ACC112 (cell line): ENCODE results near the gene VPS16.

ENCODE experiments used
- H2AFZ ChIP-seq: fragments of 200-600 bp; sonication (generic); one replicate; pipeline ENCODE4 v1.6.0; 2017; ENCODE audit warnings: antibody characterized with exemption, low read length; ENCODE audit not compliant: unreplicated experiment
- H3K27ac ChIP-seq: fragments of 200-600 bp; sonication (generic); 2 replicates; pipeline ENCODE4 v1.5.1; 2014; ENCODE audit warnings: low read depth, mild to moderate bottlenecking, antibody characterized with exemption, low read length, moderate library complexity
- H3K27me3 ChIP-seq: fragments of 200-600 bp; sonication (generic); 2 replicates; pipeline ENCODE4 v1.6.1; 2014; ENCODE audit warnings: mild to moderate bottlenecking, antibody characterized with exemption, low read length, moderate library complexity, mixed read lengths; ENCODE audit not compliant: insufficient read depth
- H3K36me3 ChIP-seq: fragments of 200-600 bp; sonication (generic); 2 replicates; pipeline ENCODE4 v1.6.1; 2016; ENCODE audit warnings: mild to moderate bottlenecking, antibody characterized with exemption, low read length, moderate library complexity, mixed read lengths; ENCODE audit not compliant: insufficient read depth
- H3K4me1 ChIP-seq: fragments of 200-600 bp; sonication (generic); one replicate; pipeline ENCODE4 v1.6.1; 2016; ENCODE audit warnings: low read length, mixed read lengths; ENCODE audit not compliant: insufficient read depth, unreplicated experiment, control insufficient read depth
- H3K4me3 ChIP-seq: fragments of 200-600 bp; sonication (generic); 2 replicates; pipeline ENCODE4 v1.5.1; 2014; ENCODE audit warnings: mild to moderate bottlenecking, low read depth, low read length
- H3K79me2 ChIP-seq: fragments of 200-600 bp; sonication (generic); one replicate; pipeline ENCODE4 v1.6.0; 2016; ENCODE audit warnings: low read length; ENCODE audit not compliant: control insufficient read depth, unreplicated experiment, insufficient read depth

Gene VPS16

GRCh38 chr20:2799271-2799670, 41.3 kb upstream of the VPS16 start:
- Histone ChIP-seq H3K4me3 (peak overlapping the region; percentile 68; the same call in 1 of the 2 replicates), H3K36me3 (no peaks in the 10 kb centered on the region), H3K27me3 (peaks cover 61% of the 10 kb centered on the region), H3K27ac (no peak overlapping the region), H2AFZ (no peak overlapping the region), H3K79me2 (no peaks in the 10 kb centered on the region), H3K4me1 (no peaks in the 10 kb centered on the region)

GRCh38 chr20:2799688-2800520, 40.6 kb upstream of the VPS16 start:
- H3K36me3 ChIP-seq: no peaks in the 10 kb centered on the region
- H3K27me3 ChIP-seq: peaks cover 61% of the 10 kb centered on the region
- no peaks in the 10 kb centered on the region for H3K4me1 ChIP-seq
- peak overlapping the region; percentile 68 for H3K4me3 ChIP-seq
- H3K27ac ChIP-seq: no peak overlapping the region
- H3K79me2 ChIP-seq: no peaks in the 10 kb centered on the region
- no peak overlapping the region for H2AFZ ChIP-seq

GRCh38 chr20:2800521-2801285, 39.8 kb upstream of the VPS16 start, which contains the start of gene CPXM1:
Gene CPXM1 (minus strand): TSS chr20:2800627. CDS start chr20:2800572, 55 bp downstream.
- H3K36me3 ChIP-seq: no peaks in the 10 kb centered on the region
- peak within 1 kb of the TSS; percentile 68 for H3K4me3 ChIP-seq
- no peaks in the 10 kb centered on the region for H3K79me2 ChIP-seq
- peaks cover 61% of the 10 kb centered on the region for H3K27me3 ChIP-seq
- no peaks in the 10 kb centered on the region for H3K4me1 ChIP-seq
- H2AFZ ChIP-seq: no peak within 1 kb of the TSS
- H3K27ac ChIP-seq: no peak within 1 kb of the TSS

GRCh38 chr20:2801286-2801728, 39.2 kb upstream of the VPS16 start:
- Histone ChIP-seq H3K79me2 (no peaks in the 10 kb centered on the region), H3K4me3 (no peak overlapping the region), H3K27ac (no peak overlapping the region), H3K27me3 (peaks cover 65% of the 10 kb centered on the region), H2AFZ (no peak overlapping the region), H3K4me1 (no peaks in the 10 kb centered on the region), H3K36me3 (no peaks in the 10 kb centered on the region)

GRCh38 chr20:2804041-2804828, 36.3 kb upstream of the VPS16 start:
- H3K4me1 ChIP-seq: no peaks in the 10 kb centered on the region
- no peak overlapping the region for H3K4me3 ChIP-seq
- H2AFZ ChIP-seq: no peak overlapping the region
- peaks cover 77% of the 10 kb centered on the region for H3K27me3 ChIP-seq
- no peaks in the 10 kb centered on the region for H3K79me2 ChIP-seq
- no peaks in the 10 kb centered on the region for H3K36me3 ChIP-seq
- no peak overlapping the region for H3K27ac ChIP-seq

GRCh38 chr20:2804852-2805688, 35.5 kb upstream of the VPS16 start:
- no peaks in the 10 kb centered on the region for H3K4me1 ChIP-seq
- no peak overlapping the region for H3K4me3 ChIP-seq
- no peaks in the 10 kb centered on the region for H3K36me3 ChIP-seq
- H3K79me2 ChIP-seq: no peaks in the 10 kb centered on the region
- no peak overlapping the region for H2AFZ ChIP-seq
- no peak overlapping the region for H3K27ac ChIP-seq
- peaks cover 68% of the 10 kb centered on the region for H3K27me3 ChIP-seq

DNA sequence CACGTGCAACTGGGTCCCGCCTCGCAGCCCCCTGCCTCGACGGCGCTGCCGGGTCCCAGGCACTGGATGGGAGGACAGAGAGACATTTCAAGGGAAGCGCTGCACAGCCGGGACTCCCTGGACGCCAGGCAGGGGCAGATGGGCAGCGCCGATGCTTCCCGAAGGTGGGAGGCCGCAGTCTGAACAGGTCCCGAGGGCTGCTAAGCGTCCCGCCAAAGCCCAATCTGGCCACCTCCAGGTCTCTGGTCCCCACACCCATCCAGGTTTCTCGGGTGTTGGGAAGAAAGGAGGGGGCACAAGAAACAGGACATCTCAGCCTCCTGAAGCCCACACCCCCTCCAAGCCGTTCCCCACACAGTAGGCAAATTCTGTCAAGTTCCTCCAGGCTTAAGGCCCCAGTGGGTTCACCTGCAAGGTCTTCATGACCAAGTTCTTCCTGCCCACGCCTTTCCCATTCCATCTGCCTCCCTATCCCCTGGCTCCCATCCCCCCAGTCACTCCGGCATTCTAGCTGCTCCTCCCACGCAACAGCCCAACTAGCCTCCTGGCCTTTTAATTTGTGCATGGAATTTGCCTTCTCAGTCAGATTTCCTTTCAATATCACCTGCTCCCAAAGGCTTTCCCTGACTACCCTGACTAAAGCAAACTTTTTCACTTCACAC, 34.7 kb upstream of the VPS16 start:
- peaks cover 61% of the 10 kb centered on the region for H3K27me3 ChIP-seq
- H3K4me1 ChIP-seq: no peaks in the 10 kb centered on the region
- H3K36me3 ChIP-seq: no peaks in the 10 kb centered on the region
- H3K4me3 ChIP-seq: no peak overlapping the region
- no peaks in the 10 kb centered on the region for H3K79me2 ChIP-seq
- H3K27ac ChIP-seq: no peak overlapping the region
- no peak overlapping the region for H2AFZ ChIP-seq

DNA sequence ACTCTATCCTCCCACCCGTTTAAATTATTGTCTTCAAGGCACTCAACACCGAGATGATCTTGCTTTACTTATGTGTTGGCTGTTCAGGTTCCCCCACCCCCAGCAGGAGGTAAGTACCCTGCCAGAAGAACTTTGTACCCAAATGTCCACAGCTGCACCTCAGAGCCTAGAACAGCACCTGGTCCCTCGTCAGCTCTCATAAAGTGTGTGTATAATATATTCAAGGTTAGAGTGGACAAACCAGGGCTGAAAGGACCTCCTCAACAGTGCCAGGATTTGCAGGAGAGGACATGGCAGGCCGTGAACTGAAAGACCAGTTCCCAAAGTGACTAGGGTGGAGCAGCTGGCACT, 34.2 kb upstream of the VPS16 start:
- Histone ChIP-seq H3K36me3 (no peaks in the 10 kb centered on the region), H2AFZ (no peak overlapping the region)

GRCh38 chr20:2807019-2807418, 33.5 kb upstream of the VPS16 start:
- no peaks in the 10 kb centered on the region for H3K36me3 ChIP-seq
- peaks cover 50% of the 10 kb centered on the region for H3K27me3 ChIP-seq
- H2AFZ ChIP-seq: no peak overlapping the region
- H3K27ac ChIP-seq: no peak overlapping the region
- H3K4me3 ChIP-seq: no peak overlapping the region
- no peaks in the 10 kb centered on the region for H3K79me2 ChIP-seq
- H3K4me1 ChIP-seq: no peaks in the 10 kb centered on the region

More for the DNA sequence above, 34.2 kb upstream of the VPS16 start:
- no peak overlapping the region for H3K27ac ChIP-seq
- no peaks in the 10 kb centered on the region for H3K79me2 ChIP-seq
- H3K4me3 ChIP-seq: no peak overlapping the region
- H3K4me1 ChIP-seq: no peaks in the 10 kb centered on the region
- peaks cover 56% of the 10 kb centered on the region for H3K27me3 ChIP-seq
